Colon (tissue), 2 donors: ENCODE data around the gene PBX1.
"Not testable (repeated sequence)": the region's sequence is repeated elsewhere in the genome, so short reads cannot be mapped to it uniquely, and the experiment has no call there.

Experiments used
- FAIRE-seq: peaks from 2 replicates; lab custom pipeline; 2012; peaks lifted over from hg19 to GRCh38; lab: Jason Lieb, UNC
- donor health status: control.
- donor health status: control.

PBX1 gene

DNA sequence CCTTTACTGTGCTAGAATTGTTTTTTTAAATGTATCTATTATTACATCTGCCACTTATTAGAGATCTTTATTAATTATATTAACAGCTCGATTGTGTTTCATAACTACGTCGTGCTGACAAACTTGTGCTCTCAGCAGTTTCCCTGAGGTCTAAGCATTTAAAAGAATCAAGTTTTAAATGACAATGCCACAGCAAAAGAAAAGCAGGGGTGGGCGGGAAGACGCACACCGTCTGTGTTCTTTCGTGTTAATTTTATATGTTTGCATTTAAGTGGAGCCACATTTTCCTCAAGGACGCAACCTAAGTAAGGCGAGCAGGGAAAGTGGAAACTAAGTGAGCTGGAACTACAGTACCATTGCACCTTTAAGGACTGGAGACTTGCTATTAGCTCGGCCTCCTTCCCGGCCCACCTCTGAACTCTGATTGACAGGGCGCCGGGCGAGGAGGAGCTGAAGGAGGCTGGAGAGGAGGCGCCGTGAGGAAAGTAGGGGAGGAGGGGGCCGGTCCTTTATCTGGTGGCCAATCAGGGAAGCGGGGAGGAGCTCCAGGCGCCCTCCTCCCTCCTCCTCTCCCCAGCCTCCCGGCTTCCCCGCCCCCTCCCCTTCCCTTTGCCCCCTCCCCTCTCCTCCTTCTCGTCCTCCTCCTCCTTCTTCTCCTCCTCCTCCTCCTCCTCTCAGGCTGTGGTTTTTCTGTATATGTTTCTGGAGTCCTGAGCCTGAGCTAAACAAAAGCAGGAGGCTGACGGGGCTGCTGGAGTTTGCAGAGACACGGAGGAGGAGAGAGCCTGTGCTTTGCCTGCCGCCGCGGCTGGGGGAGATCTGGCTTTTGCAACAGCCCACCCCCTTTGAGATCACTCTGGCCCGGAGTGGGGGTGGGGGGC lies at the start of gene PBX1:
PBX1 (plus strand) TSS at position 724 of the 881 bp plus-strand sequence.
- FAIRE-seq = peak; percentile 41

GRCh38 chr1:164510435-164510834 lies 48.5 kb upstream of the PBX1 start:
- no peak for FAIRE-seq

DNA sequence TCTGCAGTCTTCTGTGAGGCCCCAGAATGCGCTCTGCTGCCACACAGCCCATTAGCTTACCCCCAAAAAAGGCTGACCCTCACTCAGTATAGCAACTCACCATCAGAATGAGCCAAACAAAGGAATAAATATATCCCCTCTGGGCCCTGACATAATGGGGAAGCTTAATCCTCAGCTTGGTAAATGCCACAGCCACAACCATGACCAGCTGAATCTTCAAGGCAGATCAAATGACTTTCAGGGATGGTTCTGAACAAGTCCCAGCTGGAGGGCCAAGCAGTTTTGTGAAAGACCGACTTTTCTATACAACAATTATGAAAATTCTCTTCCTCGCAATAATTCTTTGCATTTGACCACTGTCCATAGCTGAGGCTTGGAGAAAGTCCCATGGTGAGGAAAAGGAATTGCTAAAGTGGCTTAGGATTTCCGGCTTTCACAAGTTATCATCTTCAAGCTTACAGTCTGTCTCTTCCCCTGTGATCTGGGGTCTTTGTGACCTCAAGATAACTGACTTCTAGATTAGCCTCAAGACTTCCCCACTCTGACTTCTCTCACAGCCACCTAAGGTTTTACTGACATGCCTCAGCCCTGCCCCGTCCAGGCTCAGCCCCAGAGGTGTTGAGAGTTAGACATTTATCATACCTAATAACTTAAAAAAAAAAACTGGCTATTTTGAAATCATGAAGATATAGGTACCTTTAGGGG lies 47.8 kb upstream of the PBX1 start:
- FAIRE-seq = no peak

DNA sequence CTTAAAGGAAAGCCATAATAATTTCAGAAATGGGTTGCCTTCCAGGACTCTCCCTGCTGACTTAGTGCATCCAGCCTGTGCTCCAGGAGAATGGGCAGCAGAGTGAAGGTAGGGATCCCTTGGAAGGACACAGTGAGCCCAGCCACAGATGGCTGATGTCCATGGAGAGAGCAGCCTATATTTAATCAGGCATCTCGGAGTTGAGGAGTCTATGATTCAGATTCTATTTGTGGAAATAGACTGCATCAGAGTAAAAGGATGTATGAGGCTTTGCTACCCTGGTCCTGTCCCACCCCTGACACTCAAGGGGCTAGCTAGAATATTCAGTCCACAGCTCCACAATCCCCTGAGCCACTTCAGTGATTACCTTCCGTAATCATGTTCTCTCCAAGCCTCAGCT lies 43.8 kb upstream of the PBX1 start:
- FAIRE-seq = no peak

- FAIRE-seq = no peak
Observed at GRCh38 chr1:164515711-164516331, 43.2 kb upstream of the PBX1 start.

DNA sequence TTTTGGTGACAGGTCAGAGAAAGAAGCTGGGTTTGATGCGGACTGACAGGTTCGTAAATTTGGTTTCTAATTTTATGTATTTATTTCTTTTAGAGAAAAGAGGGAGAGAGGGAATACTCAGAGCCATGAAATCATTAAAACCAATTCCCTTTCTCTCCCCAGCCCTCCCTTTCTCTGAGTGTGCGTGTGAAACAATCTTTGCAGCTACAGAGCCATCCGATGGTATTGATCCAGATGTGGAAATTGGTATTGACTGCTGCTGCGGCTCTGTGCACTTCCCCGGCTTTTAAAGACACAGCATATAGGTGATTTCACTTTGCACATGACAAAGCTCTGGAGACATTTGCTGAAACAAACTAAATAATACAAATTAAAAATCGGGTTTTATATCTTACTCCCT lies 42.4 kb upstream of the PBX1 start:
- no peak for FAIRE-seq

DNA sequence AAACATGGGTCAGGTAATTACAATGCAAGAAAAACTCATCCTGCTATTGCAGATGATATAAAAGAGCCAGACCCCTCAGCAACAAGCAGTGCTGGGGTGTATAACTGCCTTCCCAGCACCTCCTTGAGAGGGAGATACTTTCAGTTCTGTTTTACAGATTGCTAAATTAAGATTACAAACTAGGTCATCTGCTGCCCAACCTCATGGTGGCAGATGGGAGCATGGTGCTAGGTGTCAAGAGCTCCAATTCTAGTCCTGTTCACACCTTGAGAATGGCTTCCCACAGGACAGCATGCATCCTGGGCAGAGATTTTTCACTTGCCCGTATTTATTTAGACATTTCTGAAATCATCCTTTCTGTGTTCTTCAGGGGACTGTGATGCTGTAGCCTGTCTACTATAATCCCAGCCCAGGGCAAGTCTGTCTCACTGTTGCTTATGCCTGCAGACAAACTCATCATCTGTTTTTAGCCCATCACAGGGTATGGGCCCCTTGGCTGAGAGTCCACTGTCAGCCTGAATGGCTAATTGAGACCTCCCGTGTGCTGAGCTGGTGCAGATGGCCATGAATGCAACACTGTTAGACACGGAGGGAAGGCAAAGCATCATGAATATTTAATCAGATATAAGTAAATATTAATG lies 40.2 kb upstream of the PBX1 start:
- FAIRE-seq = no peak

DNA sequence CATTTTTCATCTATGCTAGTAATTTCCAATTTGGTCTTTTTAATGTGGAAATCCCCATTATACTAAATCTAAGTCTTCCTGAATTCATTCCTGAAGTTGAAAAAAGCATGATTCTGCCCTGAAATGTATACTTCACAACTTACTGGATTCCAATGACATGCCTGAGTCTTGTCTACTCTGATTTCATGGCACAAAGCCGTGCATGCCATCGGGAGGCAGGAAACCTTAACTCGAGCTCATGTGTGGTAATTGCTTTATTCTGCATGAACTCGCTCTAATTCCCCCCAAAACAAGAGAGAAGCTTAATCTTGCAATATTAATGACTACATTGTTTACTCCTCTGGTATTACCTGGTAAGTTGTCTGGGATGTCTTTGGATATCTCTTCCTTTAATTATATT lies 39.6 kb upstream of the PBX1 start:
- no peak for FAIRE-seq

- no peak for FAIRE-seq
Observed at GRCh38 chr1:164524810-164525209, 34.2 kb upstream of the PBX1 start.

GRCh38 chr1:164534863-164535610 lies 23.9 kb upstream of the PBX1 start:
- FAIRE-seq = no peak

DNA sequence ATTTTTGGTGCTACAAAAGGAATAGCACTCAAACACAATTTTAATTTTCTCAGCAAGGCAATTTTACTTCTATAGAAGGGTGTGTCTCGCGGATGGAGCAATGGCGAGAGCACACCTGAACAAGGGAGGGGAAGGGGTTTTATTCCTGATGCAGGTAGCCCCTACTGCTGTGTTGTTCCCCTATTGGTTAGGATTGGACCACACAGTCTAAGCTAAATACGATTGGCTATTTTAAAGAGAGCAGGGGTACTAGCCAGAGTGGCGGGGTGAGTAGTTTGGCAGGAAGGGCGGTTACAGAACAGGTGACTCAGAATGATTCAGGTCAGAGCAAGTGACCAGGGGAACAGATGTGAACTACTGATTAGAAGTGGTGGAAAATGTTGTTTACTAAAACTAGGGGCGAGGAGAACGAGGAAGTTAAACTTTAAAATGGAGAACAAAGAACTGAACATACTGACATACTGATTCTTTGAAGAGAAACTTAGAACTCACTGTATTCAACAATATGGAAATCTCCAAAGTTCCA lies 6.5 kb upstream of the PBX1 start:
- FAIRE-seq = not testable (repeated sequence)

- no peak for FAIRE-seq
Observed at GRCh38 chr1:164557270-164557669, 1.7 kb upstream of the PBX1 start.

DNA sequence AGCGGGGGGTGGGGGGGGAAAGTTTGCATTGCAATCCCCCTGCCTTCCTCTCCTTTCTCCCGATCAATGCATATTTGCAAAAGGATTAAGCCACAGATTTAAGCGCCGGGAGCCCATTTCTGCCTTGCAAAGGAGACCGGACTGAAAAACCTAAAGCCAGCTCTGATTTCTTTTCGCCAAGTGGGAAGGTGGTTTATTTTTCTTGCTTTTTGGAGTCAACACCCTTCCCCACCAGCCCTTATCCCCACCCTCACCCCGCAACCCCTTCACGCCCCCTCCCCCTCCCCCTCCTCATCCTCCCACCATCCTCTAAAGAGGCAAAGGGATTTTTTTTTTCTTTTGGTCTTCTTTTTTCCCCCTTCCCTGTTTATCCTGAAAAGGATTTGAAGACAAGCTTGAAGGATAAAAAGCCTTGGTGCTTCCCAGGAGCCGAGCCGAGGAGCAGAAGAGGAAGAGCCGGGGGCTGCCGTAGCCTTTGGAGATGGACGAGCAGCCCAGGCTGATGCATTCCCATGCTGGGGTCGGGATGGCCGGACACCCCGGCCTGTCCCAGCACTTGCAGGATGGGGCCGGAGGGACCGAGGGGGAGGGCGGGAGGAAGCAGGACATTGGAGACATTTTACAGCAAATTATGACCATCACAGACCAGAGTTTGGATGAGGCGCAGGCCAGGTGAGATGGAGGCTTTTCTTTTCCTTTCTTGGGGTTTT lies 513 bp downstream of the PBX1 start:
- no peak for FAIRE-seq

DNA sequence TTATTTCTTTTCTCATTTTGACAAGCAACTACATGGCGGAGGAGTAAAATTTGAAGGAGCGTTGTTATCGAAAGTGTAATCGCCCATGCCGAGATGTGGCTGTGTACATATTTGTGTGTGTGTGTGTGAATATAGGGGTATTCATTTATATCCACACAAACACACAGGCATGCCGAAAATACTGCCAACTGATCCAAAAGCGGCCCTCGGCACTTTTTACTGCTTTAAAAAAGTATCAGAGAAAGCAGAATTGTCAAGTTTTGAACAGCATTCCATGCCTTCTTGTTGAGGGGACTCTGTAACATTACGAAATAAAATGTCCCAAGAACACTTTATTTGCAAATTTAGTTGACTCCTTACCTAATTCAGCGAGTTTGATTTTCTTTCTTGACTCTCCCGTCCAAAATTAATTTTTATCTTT lies 1.1 kb downstream of the PBX1 start:
- FAIRE-seq = no peak

- FAIRE-seq = peak; percentile 10
Observed at GRCh38 chr1:164560556-164560955, 1.6 kb downstream of the PBX1 start.

- no peak for FAIRE-seq
Observed at GRCh38 chr1:164561007-164561406, 2.0 kb downstream of the PBX1 start.

DNA sequence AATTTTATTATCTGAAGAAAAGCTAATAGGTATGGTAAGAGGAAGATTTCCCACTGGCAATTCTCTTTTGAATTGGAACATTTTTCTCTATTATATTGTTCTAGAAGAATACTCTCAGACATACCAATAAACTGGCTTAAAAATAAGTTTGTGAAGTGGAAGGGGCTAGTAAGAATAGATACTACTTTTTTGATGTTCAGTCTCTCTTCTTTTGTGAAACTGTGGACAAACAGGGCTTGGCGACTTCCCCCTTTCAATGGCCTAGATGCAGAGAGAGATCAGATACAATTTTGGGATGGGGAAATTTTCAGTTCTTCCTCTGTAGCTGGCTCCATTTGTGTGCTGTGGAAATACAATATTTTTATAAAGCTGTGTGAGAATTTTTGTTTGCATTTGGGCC lies 2.5 kb downstream of the PBX1 start:
- no peak for FAIRE-seq

DNA sequence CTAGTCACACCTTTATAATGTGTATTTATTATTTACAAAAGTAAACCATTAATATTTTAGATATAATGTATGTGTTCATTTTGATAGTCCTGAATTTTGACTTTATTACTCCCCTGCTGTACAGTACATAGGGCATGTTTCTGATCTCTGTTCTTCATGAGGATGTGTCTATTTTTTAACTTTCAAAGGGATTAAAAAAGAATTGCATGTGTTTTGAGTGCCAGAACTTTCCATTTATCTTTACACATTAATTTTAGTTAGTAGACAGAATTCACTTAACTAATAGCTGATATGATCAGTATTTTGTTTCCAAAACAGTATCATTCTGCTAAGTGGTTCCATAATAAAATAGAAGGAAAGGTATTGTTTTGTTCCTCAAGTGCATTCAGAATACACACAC lies 3.1 kb downstream of the PBX1 start:
- FAIRE-seq = no peak

- no peak for FAIRE-seq
Observed at GRCh38 chr1:164562511-164562910, 3.5 kb downstream of the PBX1 start.

DNA sequence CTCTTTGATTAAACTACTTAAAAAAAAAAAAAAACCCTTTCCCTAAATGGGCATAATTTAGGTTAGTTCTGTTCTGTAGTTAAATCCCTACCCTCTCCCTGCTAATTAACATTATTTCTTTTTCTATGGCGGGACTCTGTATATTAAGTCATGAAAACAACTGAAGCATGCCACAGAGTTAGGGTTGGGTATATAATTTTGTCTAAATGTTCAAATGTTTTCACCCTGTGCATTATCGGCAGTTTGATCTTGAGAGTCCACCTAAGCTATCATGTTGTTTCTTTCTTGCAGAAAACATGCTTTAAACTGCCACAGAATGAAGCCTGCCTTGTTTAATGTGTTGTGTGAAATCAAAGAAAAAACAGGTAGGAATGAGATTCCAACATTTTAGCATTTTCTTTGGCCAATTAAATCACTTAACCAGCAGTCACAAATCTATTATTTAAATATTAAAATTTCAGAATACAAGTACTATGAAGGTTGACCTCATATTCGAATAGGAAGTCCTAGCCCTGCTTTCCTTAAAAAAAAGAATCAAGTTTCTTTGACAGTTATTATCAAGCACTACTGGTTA lies 4.0 kb downstream of the PBX1 start:
- FAIRE-seq = no peak
